ENCODE results near the gene MOB3C.
A peak's percentile ranks its signal among the peaks of the same experiment; 100 is the strongest.

The MOB3C gene

DNA sequence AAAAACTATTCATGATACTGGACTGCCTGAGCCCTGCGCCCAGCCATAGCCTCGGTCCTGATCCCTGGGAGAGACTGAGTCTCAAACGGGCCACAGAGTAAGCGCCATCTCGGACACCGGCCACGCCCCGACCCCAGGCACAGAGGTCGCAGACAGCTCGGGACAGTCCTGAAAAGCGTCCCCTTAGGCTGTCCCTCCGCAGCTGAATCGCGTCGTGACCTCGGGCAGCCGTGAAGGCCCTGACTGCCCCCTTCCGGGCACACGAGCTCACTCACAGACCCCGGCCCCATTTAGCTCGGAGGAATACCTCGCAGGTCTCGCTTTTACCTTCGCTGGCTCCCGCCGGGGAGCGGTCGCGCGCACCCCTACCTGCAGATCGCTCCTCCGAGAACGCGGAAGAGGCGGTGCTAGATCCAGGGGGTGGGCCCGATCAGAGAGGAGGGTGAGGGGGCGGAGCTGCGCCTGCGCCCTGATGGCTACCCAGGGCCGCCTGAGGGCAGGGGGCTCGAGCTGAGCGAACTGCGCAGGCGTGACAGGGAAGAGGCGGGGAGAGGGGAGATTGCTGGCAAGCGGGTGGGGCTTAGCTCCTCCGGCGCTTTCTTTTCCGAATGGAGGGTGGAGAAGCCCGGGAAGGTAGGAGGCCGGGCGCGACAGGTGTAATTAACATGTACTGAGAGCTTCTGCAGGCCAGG, 12.6 kb downstream of the MOB3C start, which contains the start of gene MKNK1:
TSS of gene MKNK1 (minus strand) at position 411 of the 692 bp plus-strand sequence. CDS start 20,941 bp downstream, outside the sequence.
- peak; percentile 87 for DNase-seq

DNA sequence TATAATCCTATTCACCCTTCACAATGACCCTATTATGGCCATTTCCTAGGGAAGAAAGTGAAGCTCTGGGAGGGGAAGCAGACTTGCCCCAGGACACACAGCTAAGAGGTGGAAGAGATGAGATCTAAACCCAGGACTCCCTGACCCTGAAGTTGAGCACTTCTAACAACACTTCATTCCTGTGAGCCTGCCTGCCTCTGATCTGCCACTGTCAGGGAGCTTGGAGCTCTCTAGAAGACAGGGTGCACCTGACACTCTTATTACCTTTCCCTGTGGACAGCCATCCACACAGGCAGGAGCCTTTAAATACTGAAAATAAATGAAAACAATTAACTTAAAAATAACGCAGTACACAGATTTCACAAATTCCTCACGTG, 13.1 kb downstream of the MOB3C start:
- no peak for DNase-seq

DNA sequence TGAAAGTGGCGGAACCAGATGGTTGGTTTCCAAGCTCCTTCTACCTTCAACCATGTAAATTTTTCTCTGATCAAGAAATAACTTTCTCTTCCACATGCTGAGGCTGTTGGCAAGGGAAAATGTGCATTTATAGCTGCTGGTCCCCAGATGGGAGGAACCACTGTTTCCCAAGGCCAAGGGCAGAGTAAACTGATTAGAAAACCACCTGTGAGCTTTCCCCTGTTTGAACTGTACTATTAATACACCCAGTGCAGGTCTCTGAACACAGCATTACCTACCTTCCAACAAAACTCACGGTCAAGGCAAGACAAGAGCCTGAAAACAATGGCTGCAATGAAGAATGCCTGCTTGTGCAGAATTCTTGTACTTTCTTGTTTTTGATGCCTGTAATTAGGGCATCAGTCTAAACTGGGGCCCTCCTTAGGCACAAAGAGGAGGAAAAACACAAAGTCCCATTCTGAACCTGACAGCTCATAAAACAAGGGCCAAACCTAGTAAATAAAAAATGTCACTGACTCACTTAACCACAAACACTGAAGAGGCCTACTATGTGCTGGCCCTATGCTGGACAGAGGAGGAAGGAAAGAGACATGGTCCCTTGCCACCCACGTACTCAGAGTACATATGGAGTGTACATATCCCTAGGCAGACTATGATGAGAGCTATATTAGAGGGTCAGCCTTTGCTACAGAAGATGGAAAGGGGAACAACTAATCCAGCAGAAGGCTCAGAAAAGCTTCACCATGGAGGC, 15.2 kb downstream of the MOB3C start:
- no peak for DNase-seq

DNA sequence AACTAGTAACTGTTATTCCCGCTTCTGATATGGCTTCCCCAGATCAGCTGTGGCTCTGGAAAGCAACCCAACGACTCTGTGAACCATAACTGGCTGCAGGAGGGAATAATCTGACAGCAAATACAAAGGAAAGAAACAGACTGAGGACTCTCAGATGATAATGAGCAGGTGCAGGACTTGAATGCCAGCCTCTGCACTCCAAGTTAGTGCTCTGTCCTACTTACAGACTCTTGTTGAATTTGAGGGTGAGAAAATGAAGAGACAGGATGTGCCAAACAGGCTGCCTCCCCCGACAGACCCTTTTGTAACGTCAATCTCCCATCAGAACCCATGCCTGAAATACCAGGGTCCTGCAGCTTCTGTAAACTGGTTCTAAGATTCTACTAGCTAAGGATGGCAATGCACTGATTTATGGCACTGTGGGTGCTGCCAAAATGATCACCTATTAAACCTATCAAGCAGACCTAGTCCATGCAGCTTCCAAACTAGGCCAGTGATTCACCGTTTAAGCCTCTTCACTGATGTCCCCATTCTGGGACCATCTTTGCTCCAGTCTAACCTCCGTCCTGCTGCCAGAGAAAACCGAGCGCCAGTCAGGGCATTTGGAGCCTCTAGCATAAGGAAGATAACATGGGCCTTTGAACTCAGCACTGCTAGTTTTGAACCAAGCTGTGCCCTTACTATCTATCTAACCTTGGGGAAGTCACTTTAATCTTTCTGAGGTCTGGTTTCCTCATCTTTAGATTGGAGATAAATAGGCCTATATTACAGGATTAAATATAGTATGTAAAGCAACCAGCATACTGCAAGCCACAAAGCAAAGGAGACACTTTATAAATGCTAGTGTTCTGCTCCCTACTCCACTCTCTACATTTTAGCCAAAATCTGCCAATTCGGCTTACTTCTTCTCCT, 17.3 kb downstream of the MOB3C start:
- no peak for DNase-seq

DNA sequence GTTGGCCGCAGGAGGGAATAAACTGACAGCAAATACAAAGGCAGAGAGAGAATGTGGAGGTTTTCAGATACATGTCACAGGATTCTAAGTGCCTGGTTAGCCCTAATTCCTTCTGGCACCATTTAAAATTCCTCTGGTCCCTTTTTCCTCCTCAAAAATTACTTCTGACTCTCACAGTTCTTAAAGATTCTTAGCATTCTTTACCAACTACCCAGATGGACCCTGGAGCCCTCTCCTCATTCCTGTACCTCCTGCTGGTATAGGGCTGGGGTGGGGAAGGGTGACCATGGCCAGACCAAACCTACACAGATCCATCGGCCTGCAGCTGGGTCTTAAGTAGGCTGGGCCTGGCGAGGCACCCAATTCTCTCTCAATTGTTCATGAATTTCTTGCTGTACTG, 19.8 kb downstream of the MOB3C start:
- DNase-seq: no peak

DNA sequence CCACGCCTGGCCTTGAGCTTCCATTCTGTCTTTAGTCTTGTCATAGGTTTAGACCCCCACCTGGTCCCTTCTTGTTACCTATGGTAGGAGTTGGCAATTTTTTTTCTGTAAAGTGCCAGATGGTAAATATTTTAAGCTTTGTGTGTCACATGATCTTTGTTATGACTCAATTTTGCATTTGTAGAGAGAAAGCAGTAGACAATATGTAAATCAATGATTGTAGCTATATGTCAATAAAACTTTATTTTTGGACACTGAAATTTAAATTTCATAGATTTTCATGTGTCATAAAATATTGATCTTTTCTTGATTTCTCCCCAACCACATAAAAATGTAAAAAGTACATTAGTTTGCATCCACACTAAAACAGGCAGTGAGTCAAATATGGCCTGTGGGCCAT, 20.6 kb downstream of the MOB3C start:
- no peak for DNase-seq

DNA sequence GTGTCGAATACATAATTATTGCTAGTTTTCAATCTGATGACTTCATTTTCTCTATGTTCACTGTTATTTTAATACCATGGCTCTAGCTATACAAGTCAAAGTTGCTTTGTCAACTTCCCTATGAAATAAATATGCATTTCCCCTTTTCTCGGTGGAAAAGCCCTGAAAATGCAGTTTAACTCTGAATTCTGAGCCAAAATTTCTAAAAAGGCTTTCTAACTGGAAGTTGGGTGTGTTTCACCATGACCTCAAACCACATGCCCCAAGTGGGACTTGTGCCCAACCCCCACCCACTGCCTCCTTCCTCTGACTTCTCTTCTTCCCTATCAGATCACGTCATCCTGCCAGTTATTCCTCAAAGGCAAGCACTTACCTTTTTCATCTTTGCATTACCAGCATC, 21.5 kb downstream of the MOB3C start:
- DNase-seq: no peak

DNA sequence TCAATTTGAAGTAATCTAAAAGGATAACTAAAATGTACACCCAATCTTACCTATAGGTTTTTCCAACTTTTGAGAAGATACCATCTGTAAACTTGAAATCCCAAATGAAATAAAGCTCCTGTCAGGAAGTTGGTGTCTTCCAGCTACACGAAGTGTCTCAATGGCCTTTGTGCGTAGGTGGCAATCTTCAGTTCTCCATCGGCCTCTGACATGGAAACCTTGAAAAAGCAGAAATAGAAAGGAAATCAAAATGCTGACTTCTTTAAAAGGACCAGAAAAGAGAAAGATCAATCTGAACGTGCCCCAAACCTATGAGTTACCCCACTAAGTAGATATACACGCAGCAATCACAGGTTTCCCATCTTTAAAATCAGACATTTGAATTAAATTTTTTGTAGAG, 22.5 kb downstream of the MOB3C start:
- no peak for DNase-seq

DNA sequence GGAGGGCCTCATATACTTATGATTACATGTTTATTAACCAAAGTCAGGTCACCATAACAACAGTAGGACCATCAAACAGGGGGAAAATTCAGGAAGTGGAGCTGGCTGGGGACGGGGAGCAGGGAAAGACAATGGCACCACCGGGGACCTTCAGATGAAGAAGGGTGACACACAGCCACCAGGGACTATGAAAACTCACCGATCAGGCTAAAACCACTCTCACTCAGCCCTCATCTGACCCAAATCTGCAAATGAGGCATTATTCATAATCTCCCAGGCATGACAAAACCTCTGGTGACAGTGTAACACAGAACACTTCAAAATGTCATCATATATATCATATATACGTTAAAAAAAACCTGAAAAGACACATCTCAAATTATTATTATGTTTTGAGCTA, 23.8 kb downstream of the MOB3C start:
- no peak for DNase-seq

DNA sequence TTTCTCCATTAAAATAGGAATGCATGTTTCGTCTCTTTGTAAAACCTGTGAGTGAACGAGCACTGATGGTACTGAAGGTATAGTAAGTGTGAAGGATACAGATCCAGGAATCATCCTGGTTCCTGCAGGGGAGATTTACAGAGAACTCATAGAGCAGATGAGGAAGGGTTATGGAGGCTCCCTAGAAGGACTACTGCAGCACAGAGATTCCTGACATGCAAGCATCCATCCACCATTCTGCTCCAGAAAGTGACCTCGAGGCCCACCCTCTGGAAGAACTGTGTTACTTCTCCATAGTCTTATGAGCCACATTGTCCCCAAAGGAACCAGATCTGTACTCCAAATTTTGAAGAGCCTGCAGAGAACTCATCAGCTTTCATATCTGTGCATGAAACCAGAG, 27.1 kb downstream of the MOB3C start:
- DNase-seq: no peak

DNA sequence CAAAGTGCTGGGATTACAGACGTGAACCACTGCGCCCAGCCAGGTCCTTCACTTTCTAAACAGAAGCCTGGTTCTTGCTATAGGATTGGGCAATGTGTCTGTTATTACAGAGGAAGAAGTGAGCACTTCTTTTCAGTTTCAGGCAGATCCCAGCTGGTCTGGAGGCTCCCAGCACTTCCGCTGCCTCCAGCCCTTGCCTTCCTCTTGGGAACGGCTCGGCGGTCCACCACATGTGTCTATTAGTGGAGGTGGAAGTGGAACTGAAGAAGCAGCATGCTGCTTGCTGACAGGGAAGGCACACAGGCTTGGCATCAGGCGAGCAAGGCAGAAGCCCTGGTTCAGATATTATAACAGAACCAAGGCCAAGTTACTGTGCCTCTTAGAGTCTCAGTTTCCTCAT, 29.5 kb downstream of the MOB3C start:
- DNase-seq: no peak

DNA sequence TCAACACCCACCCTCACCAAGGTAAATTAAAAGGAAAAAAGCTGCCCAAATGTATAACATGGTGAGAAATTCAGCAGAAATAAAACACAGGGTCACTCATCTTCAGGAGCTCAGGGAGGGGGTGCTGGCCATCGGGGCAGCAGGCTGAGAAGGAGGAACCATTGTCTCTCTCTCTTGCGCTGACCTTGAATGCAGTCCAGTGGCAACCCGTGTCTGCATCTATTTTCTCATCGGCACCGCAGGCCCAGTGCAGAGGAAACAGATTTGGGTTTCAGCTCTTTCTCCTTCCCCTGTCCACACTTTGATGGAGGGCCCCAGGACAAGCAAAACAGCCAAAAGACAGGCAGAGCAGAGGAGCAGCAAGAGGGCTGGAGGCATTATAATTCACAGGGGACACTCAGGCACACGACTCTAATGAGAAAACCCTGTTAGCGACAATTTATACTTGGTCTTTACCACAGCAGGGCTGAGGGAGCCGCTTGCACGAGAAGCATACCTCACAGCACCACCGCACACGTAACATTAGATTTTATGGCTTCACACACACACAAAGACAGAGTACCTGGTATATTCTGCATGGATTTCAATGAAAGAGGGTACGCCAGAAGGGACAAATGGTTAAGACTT, 31.2 kb downstream of the MOB3C start:
- no peak for DNase-seq

DNA sequence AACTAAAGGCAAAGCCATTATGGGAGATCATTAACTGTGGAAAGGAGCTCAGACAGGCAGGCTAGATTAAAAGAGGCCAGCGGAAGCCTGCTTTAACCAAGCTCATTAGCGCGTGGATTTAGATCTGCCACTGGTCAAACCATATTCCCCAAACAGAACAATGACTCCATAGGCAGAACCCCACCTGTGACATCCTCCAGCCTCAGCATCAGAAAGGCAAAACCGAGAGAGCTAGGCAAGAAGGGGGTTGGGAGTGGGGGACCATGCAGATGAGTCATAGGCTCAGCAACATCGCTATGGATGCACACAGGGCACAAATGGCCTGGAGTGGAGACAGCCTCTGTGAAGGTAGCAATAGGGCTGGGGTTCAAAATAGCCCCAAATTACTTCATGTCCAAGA, 33.1 kb downstream of the MOB3C start:
- no peak for DNase-seq

DNA sequence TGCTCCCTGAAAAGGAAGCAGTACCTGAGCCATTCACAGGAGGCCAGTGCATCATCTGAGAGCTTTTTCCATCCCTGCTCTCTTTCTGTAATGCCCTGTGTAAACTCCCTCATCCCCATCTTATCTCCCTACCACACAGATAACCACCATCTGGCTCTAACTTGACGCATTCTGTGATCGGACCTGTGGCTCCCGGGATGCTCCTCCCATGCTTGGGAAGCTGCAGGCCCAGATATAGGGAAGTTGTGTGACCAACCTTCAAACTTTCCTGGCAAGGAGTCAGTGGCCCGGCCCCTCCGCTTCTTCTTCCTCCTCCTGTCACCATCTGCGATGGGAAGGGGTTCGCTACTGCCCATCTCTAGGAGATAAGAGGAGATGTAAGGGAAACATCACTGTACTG, 33.6 kb downstream of the MOB3C start:
- DNase-seq: no peak

DNA sequence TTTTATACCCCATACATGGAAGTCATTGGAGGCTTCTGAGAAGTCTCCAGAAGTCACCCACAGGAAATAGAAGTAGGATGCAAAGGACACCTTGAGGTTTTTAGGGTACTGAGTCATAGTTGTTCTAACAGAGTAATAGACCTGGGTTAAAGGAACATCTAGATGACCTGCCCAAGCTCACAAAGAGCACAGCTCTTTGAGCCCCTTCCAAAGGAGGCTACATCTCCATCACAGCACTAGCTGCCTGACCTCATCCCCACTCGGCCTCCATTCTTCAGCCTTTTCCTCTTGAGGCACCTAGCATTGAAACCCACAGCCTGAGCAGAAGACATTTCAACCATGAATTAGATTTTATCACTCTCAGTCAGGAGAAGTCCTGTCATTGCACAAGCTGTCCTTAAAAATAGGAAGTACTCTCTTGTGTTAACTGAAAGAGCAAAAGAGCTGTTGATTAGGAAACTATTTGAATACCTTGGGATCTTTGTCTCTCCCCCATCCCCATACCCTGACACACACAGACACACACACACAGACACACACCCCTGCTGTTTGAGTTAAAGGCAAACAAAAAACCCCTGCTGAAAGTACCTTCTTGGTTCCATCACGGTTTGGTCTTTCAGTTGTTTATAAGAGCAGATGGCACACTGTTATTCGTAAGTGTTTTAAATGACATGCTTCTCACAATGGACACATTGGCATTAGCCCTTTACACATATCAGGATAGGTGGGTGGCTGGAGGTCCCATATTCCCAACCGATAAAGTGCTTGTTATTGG, 34.7 kb downstream of the MOB3C start:
- no peak for DNase-seq

DNA sequence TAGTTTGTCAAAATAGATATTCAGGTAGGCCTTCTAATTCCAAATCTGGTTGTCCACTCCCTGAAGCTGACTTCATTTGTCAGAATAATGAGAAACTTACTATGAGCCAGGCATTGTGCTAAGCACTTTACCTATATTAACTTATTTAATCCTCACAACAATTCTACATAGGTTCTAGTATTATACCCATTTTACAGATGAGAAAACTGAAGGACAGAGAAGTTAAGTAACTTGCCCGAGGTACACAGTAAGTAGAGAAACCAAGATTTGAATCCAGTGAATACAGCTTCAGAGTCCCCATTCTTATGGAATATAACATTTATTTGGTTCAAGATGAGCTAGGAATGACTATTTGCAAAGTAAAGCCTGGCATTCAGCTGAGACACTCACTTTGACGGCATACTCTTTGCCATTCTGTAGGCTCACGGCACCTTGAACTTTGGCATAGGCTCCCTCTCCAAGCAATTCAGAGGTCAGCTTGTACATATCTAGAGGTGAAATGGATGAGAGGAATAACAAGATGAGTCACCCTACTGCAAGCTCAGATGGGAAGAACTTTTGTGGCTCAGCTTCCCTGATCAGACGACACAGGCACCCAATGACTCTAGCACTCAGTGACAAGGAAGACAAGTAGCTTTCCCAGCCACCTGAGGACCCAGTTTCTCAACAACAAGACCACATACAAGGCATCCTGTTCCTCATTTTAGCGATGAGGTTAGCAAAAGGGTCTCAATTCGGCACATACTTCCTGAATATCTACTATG, 36.3 kb downstream of the MOB3C start:
- no peak for DNase-seq

DNA sequence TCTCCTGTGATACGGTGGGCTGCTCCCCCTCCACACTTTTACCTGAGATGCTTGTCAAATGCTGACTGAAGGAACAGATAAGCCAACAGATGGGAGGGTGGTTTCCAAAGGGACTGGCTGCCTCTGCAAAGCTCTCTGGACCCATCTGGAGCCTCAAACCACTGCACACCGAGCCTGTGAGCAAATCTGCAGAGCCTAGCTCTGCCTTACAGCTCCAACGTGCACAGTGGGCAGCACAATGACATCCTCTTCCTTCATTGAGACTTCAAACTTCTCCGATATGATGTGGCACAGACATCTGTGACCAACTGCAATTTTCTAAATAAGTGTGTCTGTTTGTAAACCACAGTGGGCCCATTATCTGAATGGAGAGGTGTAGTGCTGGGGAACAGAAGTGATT, 38.9 kb downstream of the MOB3C start:
- no peak for DNase-seq

DNA sequence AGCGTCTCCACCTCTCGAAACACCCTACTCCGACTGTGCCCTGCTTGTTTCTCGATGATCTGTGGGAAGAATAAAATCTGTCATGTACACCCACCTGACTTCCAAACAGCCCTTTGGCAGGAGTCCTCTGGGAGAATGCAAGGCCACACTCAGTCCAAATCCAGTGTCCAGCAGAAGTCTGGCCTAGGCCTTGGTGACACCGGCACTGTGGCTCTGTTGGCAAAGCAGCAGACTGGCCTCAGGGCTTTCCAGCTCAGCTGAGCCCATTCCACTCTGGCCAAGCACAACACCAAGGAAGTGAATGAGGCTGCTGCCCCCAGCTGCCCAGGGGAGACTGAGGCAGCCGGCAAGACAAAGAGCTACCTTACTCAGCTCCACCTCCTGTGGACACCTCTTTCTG, 40.0 kb downstream of the MOB3C start:
- DNase-seq: no peak

DNA sequence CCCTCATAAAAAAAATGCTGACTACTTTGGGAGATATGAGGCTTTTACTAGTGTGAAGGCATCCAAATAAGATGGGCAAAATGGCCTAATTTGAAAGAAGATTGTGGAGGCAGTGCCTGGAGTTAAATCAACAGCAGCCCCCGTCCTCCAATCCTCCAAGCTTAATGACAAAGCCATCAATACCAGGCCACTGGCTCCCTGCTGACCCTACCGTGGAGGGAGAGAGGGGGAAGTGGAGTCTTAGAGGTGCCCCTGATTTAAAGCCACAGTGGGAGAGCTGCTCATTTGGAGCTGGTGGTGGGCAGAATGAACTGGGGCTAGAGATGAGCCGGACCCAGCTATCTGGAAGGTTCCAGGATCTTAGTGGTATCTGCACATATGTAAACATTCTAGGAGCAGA, 40.8 kb downstream of the MOB3C start:
- DNase-seq: no peak

DNA sequence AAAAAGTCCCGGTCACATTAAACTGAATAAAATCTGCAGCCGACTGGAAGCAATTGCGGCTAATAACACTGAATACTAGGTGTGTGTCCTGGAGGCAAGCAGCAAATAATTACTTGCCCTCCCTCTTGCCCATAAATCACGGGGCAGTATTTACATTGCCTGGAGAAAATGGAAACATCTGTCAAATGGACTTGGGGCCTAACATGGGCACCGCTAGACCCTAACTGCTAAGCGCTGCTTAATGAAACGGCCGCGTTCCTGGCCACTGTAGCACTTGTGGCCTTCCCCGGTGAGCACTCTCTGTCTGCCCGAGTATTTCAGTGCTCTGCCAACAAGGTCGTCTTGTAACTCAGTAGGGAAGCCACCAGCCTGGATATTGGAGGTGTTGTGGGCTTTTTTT, 41.3 kb downstream of the MOB3C start:
- no peak for DNase-seq

DNA sequence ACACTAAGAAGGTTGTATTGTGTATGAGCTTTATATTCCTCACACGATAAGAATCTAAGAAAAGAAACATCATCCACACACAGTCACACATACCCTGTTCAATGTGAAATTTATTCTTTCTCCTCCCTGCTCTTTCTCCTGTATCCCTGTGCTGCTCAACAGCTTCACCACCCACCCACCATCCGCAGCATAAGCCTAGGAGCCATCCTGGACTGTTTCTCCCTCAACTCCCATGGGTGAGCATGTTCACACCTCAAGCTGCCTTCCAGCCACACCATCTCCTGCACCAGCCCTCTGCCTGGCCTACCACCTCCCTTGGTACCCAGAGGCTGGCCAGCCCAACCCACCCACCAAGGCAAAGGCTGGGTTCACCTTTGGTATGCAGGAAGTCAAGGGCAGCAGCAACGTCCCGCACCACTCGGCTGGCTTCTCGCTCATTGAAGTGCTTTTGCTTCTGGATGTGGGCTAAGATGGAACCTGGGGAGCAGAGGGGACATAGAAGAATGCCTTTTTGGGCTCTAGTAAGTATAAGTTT, 44.9 kb downstream of the MOB3C start:
- no peak for DNase-seq

All from amniotic stem cell (primary cell).